Neural crest cell (in vitro differentiated cells): Measurements from ENCODE around the gene SCAPER. TPM values are rescaled to one million over a fixed set of nuclear protein-coding genes. Genes with fewer than 3 reads are reported as not detected.
A peak's percentile ranks its signal among the peaks of the same experiment; 100 is the strongest.

Experiments used
- DNase-seq: peaks from one replicate; pipeline ENCODE4 v3.0.0; 2021; ENCODE audit warnings: low read depth, mixed read lengths, low spot score
- H3K27ac Mint-ChIP-seq: one replicate; pipeline ENCODE4 v1.8.0; 2021; ENCODE audit warnings: mild to moderate bottlenecking, mixed read lengths; ENCODE audit not compliant: unreplicated experiment
- H3K27me3 Mint-ChIP-seq: 2 replicates; pipeline ENCODE4 v1.8.0; 2021; ENCODE audit warnings: low read depth, mild to moderate bottlenecking, mixed read lengths
- H3K36me3 Mint-ChIP-seq: 2 replicates; pipeline ENCODE4 v1.8.0; 2021; ENCODE audit warnings: low read depth, mild to moderate bottlenecking, mixed read lengths
- H3K4me1 Mint-ChIP-seq: 2 replicates; pipeline ENCODE4 v1.8.0; 2021; ENCODE audit warnings: mixed read lengths
- H3K4me3 Mint-ChIP-seq: one replicate; pipeline ENCODE4 v1.8.0; 2021; ENCODE audit warnings: mild to moderate bottlenecking, mixed read lengths
- H3K9me3 Mint-ChIP-seq: 2 replicates; pipeline ENCODE4 v1.8.0; 2021; ENCODE audit warnings: mixed read lengths
- CTCF ChIP-seq: fragments of 200-600 bp; sonication (generic); conservative IDR thresholded peaks from 2 replicates; pipeline ENCODE4 v1.5.0; 2021; ENCODE audit warnings: antibody characterized with exemption, mild to moderate bottlenecking
- total RNA-seq: library from RNA; stranded (reverse); gene quantifications from 2 replicates; pipeline ENCODE4 v1.2.1, GENCODE V29; 2021

Gene SCAPER
- total RNA-seq, 1 donor from 2014 or later = 15.3 TPM

- Mint-ChIP-seq H3K4me1 (peaks cover 45% of the 10 kb centered on the region), H3K4me3 (peak overlapping the region; percentile 64), H3K9me3 (no peaks in the 10 kb centered on the region), H3K27ac (no peak overlapping the region), H3K27me3 (peaks cover 92% of the 10 kb centered on the region), H3K36me3 (peaks cover 3% of the 10 kb centered on the region)
- no peak for TF ChIP-seq CTCF
- DNase-seq = peak; percentile 12
Measured at GRCh38 chr15:76338486-76339304, 566.4 kb downstream of the SCAPER start.

DNA sequence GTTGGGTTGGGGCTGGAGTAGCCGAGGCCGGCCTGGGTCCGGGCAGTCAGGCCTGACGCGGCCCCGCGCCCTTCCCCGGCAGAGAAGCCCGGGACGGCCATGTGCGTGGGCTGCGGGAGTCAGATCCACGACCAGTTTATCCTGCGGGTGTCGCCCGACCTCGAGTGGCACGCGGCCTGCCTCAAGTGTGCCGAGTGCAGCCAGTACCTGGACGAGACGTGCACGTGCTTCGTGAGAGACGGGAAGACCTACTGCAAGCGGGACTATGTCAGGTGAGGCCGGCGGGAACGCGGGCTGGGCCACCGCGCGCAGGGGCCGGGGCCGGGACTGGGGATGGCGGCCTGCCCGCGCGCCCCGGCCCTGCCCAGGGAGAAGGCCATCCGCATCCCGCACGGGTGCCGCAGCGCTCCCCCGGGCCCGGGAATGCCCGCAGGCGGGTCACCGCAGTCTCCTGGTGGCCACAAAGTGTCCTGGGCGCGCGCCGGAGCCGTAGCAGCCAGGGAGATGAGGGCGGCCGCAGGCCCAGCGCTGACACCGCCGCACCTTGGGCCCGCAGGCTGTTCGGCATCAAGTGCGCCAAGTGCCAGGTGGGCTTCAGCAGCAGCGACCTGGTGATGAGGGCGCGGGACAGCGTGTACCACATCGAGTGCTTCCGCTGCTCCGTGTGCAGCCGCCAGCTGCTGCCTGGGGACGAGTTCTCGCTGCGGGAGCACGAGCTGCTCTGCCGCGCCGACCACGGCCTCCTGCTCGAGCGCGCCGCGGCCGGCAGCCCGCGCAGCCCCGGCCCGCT is 567.2 kb downstream of the SCAPER start:
- Mint-ChIP-seq H3K36me3 (peaks cover 3% of the 10 kb centered on the region), H3K4me3 (no peak overlapping the region), H3K27me3 (peaks cover 92% of the 10 kb centered on the region), H3K4me1 (peaks cover 45% of the 10 kb centered on the region), H3K27ac (no peak overlapping the region), H3K9me3 (no peaks in the 10 kb centered on the region)
- peak; percentile 20 for DNase-seq
- TF ChIP-seq CTCF = peak; percentile 18

DNA sequence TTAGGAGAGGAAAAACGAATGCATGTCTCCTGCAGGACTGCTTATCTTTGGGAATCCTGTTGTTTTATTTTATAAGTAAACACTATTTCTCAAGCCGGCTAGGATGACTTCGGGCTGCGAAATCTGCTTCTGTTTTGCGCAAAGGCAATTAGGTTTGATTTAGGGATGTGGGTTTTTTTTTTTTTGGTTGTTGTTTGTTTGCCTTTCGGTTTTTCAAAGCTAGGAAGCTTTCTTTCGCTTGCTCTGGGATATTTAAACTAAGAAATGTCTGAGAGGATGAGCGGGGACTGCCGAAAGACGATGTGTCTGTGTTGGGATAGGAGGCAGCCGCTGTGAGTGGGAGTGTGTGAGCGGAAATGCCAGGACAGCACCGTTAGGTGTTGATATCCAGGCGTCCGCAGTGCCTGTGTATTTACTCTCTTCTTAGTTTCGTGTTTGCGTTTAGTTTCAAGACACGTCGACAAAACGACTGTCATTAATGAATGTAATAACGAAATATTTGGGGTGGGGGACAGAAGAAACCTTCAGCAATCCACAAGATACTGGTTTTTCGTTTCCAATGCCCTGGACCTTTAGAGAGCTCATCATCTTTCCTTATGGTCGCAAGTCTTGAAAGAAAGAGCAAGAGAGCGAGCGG is 568.0 kb downstream of the SCAPER start:
- Mint-ChIP-seq H3K4me3 (peak overlapping the region; percentile 65), H3K27ac (no peak overlapping the region), H3K27me3 (peaks cover 95% of the 10 kb centered on the region), H3K36me3 (peaks cover 3% of the 10 kb centered on the region), H3K4me1 (peaks cover 44% of the 10 kb centered on the region), H3K9me3 (no peaks in the 10 kb centered on the region)
- no peak for TF ChIP-seq CTCF
- peak; percentile 16 for DNase-seq

GRCh38 chr15:76336254-76337058 is 568.7 kb downstream of the SCAPER start, which contains the start of gene ISL2:
ISL2 (plus strand) TSS chr15:76336773; CDS start chr15:76336884, 111 bp downstream.
- Mint-ChIP-seq H3K27me3 (peaks cover 89% of the 10 kb centered on the region), H3K4me3 (peak within 1 kb of the TSS; percentile 77), H3K9me3 (no peaks in the 10 kb centered on the region), H3K4me1 (peaks cover 37% of the 10 kb centered on the region), H3K36me3 (no peaks in the 10 kb centered on the region), H3K27ac (no peak within 1 kb of the TSS)
- peak; percentile 57 for DNase-seq
- TF ChIP-seq CTCF = no peak
